GM18508 (cell line): Measurements from ENCODE around the gene ZNF107.
"Not testable (repeated sequence)": the region's sequence is repeated elsewhere in the genome, so short reads cannot be mapped to it uniquely, and the experiment has no call there.

Experiments used
- ATAC-seq: cut with Tn5 transposase; IDR thresholded peaks from one replicate; pipeline ENCODE4 v1.9.1; 2021; ENCODE audit warnings: moderate number of reproducible peaks; ENCODE audit not compliant: insufficient read depth, unreplicated experiment

Gene ZNF107

DNA sequence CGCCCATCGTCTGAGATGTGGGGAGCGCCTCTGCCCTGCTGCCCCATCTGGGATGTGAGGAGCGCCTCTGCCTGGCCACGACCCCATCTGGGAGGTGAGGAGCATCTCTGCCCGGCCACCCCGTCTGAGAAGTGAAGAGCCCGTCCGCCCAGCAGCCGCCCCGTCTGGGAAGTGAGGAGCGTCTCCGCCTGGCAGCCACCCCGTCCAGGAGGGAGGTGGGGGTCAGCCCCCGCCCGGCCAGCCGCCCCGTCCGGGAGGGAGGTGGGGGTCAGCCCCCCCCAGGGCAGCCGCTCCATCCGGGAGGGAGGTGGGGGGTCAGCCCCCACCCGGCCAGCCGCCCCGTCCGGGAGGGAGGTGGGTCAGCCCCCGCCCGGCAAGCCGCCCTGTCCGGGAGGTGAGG lies 52.0 kb downstream of the ZNF107 start:
- ATAC-seq: not testable (repeated sequence)

DNA sequence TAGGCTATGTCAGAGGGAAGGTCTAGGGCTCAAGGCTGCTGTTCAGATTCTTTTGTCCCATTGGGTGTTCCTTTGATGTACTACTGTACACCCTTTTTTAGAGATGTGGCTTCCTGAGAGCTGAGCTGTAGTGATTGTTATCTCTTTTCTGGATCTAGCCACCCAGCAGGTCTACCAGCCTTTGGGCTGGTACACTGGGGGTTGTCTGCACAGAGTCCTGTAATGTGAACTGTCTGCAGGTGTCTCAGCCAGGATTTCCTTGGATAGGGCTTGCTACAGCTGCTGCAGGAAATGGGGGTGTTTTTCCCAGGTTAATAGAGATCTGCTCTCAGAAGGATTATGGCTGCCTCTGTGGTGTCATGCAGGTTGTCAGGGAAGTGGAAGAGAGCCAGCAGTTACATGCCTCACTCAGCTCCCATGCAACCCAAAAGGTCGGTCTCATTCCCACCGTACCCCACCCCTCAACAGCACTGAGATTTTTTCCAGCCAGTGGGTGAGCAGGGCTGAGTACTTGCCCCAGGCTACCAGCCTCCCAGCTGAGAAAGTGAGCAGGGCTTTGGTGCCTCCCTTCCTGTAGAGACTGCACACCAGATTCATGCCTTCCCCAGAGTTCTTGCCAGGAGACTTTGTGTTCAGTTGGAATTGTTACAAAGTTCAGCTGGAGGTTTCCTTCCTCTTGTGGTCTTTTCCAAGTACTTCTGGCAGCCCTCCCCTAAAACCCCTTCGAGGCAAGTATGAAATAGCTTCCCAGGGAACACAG lies 63.3 kb downstream of the ZNF107 start:
- no peak for ATAC-seq

DNA sequence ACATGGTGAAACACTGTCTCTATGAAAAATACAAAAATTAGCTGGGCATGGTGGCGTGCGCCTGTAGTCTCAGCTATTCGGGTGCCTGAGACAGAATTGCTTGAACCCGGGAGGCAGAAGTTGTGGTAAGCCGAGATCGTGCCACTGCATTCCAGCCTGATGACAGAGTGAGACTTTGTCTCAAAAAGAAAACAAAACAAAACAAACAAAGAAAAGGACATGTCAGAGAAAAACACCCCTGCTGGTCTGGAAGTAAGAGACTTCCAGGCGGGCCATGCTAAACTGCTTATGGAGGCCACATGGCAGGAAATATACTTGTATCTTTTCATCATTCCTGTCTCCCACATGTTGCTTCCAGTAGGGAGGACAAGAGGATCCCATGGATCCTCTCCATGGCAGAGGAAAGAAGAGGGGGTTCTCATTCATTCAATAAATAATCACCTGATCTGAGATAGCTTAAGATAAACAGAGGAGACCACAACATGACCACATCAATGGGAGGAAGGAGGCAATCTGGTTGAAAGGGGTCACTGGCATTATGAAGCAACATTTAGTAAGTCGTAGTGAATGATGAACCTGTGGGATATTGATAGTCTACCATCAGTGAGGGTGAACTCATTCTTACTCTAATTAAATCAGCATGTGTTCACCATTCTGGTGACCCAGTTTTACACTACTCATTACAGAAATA lies 67.8 kb downstream of the ZNF107 start:
- ATAC-seq: no peak

DNA sequence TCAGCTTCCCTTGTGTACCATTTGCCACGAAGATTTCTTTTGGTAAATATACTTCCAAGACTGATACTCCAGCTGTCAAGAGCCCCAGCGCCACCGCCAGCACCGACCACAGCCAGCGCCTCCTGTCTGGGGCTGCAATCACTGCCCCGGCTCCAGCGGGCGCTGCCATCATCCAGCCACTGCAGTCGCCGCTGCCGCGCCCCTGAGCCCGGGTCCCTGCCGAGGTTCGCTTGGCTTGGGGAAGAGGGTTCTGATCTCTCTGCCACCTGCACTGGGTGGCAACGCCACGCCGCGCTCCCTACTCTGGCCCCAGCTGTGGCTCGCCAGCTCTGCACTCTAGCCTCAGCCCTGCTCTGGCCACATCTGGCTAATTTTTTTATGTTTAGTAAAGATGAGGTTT lies 70.6 kb downstream of the ZNF107 start:
- ATAC-seq: no peak

DNA sequence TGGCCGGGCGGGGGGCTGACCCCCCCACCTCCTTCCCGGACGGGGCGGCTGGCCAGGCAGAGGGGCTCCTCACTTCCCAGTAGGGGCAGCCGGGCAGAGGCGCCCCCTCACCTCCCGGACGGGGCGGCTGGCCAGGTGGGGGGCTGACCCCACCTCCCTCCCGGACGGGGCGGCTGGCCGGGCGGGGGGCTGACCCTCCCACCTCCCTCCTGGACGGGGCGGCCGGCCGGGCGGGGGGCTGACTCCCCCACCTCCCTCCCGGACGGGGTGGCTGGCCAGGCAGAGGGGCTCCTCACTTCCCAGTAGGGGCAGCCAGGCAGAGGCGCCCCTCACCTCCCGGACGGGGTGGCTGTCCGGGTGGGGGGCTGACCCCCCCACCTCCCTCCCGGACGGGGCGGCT lies 72.5 kb downstream of the ZNF107 start:
- not testable (repeated sequence) for ATAC-seq

DNA sequence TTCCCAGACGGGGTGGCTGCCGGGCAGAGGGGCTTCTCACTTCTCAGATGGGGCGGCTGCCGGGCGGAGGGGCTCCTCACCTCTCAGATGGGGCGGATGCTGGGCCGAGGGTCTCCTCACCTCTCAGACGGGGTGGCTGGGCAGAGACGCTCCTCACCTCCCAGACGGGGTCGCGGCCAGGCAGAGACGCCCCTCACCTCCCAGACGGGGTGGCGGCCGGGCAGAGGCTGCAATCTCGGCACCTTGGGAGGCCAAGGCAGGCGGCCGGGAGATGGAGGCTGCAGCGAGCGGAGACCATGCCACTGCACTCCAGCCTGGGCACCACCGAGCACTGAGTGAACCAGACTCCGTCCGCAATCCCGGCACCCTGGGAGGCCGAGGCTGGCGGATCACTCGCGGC lies 73.0 kb downstream of the ZNF107 start:
- not testable (repeated sequence) for ATAC-seq

DNA sequence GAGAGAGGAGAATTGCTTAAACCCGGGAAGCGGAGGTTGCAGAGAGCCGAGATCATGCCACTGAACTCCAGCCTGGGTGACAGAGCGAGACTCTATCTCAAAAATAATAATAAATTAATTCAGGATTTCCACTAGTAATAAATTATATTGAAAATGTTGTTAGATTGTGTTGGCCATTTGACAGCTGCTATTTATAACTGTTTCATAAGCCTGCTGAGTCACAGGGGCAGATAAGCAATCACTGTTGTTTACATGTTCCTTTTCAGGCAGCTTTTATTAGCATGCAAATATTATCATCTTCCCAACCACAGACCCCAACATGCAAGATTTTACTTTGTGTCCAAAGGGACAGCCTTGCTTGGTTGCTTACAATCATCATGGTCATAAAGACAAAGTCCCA lies 78.7 kb downstream of the ZNF107 start:
- ATAC-seq: no peak

DNA sequence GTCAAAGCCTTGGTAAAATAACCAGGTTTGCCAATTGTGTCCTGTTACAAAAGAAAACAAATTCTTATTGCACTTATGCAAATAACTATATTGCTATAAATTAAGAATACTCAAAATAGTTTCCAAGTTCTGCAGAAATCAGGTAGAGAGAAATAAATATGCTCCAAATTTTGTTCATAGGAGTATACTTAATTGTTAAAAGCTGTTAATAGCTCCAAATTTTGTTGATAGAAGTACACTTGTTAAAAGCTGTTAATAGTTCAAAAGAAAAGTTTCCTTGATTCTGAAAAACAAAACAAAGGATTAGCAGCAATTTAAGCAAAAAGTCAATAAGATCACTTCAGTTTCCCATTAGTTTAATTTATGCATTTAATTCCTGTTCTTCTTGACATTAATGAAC lies 81.9 kb downstream of the ZNF107 start:
- ATAC-seq: no peak

DNA sequence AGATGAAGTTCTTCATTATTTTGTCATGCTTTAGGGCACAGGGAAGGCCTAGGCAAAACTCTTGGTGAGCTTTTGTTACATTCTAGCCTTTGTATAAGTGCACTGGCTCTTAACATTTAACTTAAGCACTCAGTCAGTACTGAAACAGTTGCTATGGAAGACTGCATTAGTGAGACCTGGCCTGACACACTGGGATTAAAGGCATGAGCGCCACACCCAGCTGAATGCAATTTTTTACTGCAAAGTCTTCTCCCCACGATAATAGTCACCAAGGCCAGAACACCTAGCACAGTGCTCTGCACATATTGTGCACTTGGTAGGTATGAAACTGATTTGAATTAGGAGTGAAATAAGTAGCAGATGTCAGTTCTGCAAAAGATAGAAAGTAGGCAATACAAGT lies 87.1 kb downstream of the ZNF107 start:
- ATAC-seq: no peak

DNA sequence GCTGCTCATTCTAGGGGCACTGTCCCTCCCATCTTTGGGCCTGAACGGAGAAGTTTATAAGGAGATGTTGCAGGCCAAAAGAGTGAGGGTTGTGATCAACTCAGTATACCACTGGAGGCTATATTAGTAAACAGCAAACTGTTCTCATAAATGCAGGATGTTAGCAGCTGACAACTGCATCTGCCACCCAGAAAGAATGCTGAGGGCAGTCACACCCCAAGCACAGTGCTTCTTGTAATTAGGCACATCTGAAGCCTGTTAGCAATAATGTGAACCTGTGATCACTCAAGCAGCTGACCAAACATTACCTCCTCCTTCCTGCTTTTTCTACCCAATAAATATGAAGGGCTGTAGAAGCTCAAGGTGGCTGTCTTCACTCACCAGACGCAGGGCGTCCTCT lies 89.9 kb downstream of the ZNF107 start:
- ATAC-seq: no peak

DNA sequence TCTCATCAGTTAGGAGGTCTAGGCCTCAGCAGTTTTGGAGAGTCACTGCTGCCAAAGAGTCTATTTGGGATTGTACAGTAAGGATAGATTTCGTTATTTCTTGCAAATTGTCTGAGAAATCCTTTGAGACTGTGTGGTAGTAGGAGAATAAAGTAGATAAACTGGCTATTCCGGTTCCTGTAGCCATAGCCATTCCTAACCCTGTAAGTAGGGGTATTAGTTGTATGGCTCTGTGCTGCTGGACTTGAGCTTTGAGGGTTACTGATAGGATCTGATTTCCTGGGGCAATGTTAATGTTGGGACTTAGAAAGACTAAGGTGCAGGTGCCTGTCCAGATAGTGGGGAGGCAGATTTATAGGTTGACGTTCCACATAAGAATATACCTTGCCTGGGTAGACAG lies 92.2 kb downstream of the ZNF107 start:
- no peak for ATAC-seq
